Esophagus muscularis mucosa (tissue), 4 donors: Measurements from ENCODE around the gene CHRDL2.

Experiments used
- EP300 ChIP-seq: sonication (generic); formaldehyde crosslinking; IDR thresholded peaks from one replicate; pipeline ENCODE4 v1.6.1; 2017; ENCODE audit warnings: antibody characterized with exemption
- POLR2A ChIP-seq: fragments of 450-650 bp; IDR thresholded peaks from one replicate; pipeline ENCODE4 v1.6.1; 2017; ENCODE audit warnings: antibody characterized with exemption, moderate library complexity, mild to moderate bottlenecking, low read depth
- TF ChIP-seq, protein P1 (sequence below), 3 experiments: fragments of 200-600 bp in 2 of 3; fragments of 450-650 bp in 1 of 3; sonication (generic) in 2 of 3; IDR thresholded peaks; one replicate each; pipeline ENCODE4 v1.5.1; 2017 to 2019; ENCODE audit warnings: antibody characterized with exemption in 3 of 3, mild to moderate bottlenecking in 2 of 3, moderate library complexity in 1 of 3

GRCh38 chr11:74739546-74740270 is 8.5 kb upstream of the CHRDL2 start:
- TF ChIP-seq POLR2A = no peak
- TF ChIP-seq, protein P1, sequence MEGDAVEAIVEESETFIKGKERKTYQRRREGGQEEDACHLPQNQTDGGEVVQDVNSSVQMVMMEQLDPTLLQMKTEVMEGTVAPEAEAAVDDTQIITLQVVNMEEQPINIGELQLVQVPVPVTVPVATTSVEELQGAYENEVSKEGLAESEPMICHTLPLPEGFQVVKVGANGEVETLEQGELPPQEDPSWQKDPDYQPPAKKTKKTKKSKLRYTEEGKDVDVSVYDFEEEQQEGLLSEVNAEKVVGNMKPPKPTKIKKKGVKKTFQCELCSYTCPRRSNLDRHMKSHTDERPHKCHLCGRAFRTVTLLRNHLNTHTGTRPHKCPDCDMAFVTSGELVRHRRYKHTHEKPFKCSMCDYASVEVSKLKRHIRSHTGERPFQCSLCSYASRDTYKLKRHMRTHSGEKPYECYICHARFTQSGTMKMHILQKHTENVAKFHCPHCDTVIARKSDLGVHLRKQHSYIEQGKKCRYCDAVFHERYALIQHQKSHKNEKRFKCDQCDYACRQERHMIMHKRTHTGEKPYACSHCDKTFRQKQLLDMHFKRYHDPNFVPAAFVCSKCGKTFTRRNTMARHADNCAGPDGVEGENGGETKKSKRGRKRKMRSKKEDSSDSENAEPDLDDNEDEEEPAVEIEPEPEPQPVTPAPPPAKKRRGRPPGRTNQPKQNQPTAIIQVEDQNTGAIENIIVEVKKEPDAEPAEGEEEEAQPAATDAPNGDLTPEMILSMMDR (IDR thresholded peaks at IDR 0.05) = peak; percentile 91 to 94 (median 93)
- no peak for TF ChIP-seq EP300
